DND-41 (cell line): ENCODE results near the gene BIRC7.

ENCODE experiments used
- EZH2 ChIP-seq: IDR thresholded peaks from 3 replicates; pipeline ENCODE4 v1.6.1; 2012; ENCODE audit warnings: borderline replicate concordance, low read depth, mild to moderate bottlenecking, moderate library complexity, low read length, inconsistent platforms; ENCODE audit not compliant: severe bottlenecking
- TF ChIP-seq, protein P1 (sequence below): IDR thresholded peaks from 2 replicates; pipeline ENCODE4 v1.5.1; 2012; ENCODE audit warnings: borderline replicate concordance, low read length, moderate library complexity, mild to moderate bottlenecking; ENCODE audit not compliant: poor library complexity, severe bottlenecking; ENCODE audit errors: extremely low read depth

DNA sequence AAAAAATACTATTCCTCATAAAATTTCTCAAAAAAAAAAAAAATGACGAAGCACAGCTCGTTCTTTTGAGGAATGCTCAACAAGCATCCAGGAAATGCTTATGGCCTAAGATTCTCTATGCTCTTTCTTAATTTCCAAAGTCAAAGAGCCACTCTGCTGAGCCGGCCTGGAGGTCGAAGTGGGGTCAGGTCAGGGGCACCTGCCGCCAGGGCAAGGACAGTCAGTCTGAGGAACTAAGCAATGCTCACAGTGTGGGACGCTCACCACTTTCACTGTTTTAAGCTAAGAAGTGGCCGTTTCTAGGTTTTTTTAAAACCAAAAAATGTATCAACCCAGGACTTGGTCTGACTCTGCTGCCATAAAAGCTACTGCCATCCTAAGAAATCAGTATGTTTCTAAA lies 37.1 kb upstream of the BIRC7 start:
- TF ChIP-seq, protein P1, sequence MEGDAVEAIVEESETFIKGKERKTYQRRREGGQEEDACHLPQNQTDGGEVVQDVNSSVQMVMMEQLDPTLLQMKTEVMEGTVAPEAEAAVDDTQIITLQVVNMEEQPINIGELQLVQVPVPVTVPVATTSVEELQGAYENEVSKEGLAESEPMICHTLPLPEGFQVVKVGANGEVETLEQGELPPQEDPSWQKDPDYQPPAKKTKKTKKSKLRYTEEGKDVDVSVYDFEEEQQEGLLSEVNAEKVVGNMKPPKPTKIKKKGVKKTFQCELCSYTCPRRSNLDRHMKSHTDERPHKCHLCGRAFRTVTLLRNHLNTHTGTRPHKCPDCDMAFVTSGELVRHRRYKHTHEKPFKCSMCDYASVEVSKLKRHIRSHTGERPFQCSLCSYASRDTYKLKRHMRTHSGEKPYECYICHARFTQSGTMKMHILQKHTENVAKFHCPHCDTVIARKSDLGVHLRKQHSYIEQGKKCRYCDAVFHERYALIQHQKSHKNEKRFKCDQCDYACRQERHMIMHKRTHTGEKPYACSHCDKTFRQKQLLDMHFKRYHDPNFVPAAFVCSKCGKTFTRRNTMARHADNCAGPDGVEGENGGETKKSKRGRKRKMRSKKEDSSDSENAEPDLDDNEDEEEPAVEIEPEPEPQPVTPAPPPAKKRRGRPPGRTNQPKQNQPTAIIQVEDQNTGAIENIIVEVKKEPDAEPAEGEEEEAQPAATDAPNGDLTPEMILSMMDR, result no peak
- no peak for TF ChIP-seq EZH2
